Gastroesophageal sphincter (tissue), 3 donors: Measurements from ENCODE around the gene REPS1.

ENCODE experiments used
- CTCF ChIP-seq, 4 experiments: fragments of 200-600 bp in 2 of 4; fragments of 450-650 bp in 2 of 4; sonication (generic) in 1 of 4; IDR thresholded peaks; one replicate each; pipeline ENCODE4 v1.5.1; 2017 to 2019; ENCODE audit warnings: antibody characterized with exemption in 4 of 4, mild to moderate bottlenecking in 2 of 4, moderate library complexity in 2 of 4
- EP300 ChIP-seq: sonication (generic); formaldehyde crosslinking; IDR thresholded peaks from one replicate; pipeline ENCODE4 v1.6.1; 2017; ENCODE audit warnings: antibody characterized with exemption, mild to moderate bottlenecking
- POLR2A ChIP-seq, 2 donors: fragments of 450-650 bp; IDR thresholded peaks; one replicate each; pipeline ENCODE4 v1.6.1; 2017; ENCODE audit warnings: antibody characterized with exemption in 2 of 2, mild to moderate bottlenecking in 2 of 2, moderate library complexity in 1 of 2
- POLR2AphosphoS5 ChIP-seq: sonication (generic); formaldehyde crosslinking; IDR thresholded peaks from one replicate; pipeline ENCODE4 v1.6.1; 2017; ENCODE audit warnings: antibody characterized with exemption

- no peak for TF ChIP-seq CTCF (IDR thresholded peaks at IDR 0.05)
- TF ChIP-seq POLR2A (IDR thresholded peaks at IDR 0.05), result no peak
- TF ChIP-seq POLR2AphosphoS5, result no peak
- no peak for TF ChIP-seq EP300
Observed at GRCh38 chr6:138958595-138958994, 29.5 kb downstream of the REPS1 start.
